Colonic mucosa (tissue), 4 donors: ENCODE data around the gene ABHD1. TPM values are rescaled to one million over a fixed set of nuclear protein-coding genes. Genes with fewer than 3 reads are reported as not detected.

Source experiments
- DNase-seq: peaks from one replicate; pipeline ENCODE4 v3.0.0-alpha.2; 2020
- H3K27ac ChIP-seq: fragments of 200-600 bp; one replicate; pipeline ENCODE4 v1.8.0; 2021
- H3K27me3 ChIP-seq: fragments of 200-600 bp; one replicate; pipeline ENCODE4 v1.8.0; 2021
- H3K36me3 ChIP-seq: fragments of 200-600 bp; one replicate; pipeline ENCODE4 v1.8.0; 2021
- H3K4me1 ChIP-seq: fragments of 200-600 bp; one replicate; pipeline ENCODE4 v1.8.0; 2021; ENCODE audit warnings: mild to moderate bottlenecking
- H3K4me3 ChIP-seq: fragments of 200-600 bp; one replicate; pipeline ENCODE4 v1.8.0; 2021
- H3K9ac ChIP-seq, 2 donors: one replicate each; pipeline ENCODE4 v1.7.0; 2013; ENCODE audit warnings: control low read depth in 2 of 2, low read depth in 2 of 2, low read length in 2 of 2
- H3K9me3 ChIP-seq: fragments of 200-600 bp; one replicate; pipeline ENCODE4 v1.8.0; 2021
- CTCF ChIP-seq: fragments of 200-600 bp; IDR thresholded peaks from one replicate; pipeline ENCODE4 v1.8.0; 2022; ENCODE audit warnings: antibody characterized with exemption, mild to moderate bottlenecking
- intact Hi-C: fragments of 100-400 bp; cut with DNase I; formaldehyde crosslinking; loops from one replicate; pipeline ENCODE4 v1.14.1; 2022
- total RNA-seq, 2 donors: library from RNA; stranded (reverse); fragmentation: NEBNext Ultra II Directional in 1 of 2; extraction: Animal tissue kit (Norgen Biotek cat#: 25700) in 1 of 2; gene quantifications; one replicate each; pipeline ENCODE4 v1.2.1, GENCODE V29; 2021
- donor health status: healthy.
- donor health status: DM: no; HTN: no; CAD: no.
- donor health status: DM: no; HTN: no; CAD: no.

The ABHD1 gene
- total RNA-seq, 2 donors from 2014 or later, result not detected

- H3K9me3 ChIP-seq, result no peaks in the 10 kb centered on the region
- no peak for DNase-seq
- intact Hi-C loops, result no loop called here
- no peaks in the 10 kb centered on the region for H3K27me3 ChIP-seq
- TF ChIP-seq CTCF, result no peak
- no peaks in the 10 kb centered on the region for H3K4me1 ChIP-seq
- no peak overlapping the region for H3K27ac ChIP-seq
- no peak overlapping the region for H3K4me3 ChIP-seq
- no peaks in the 10 kb centered on the region for H3K36me3 ChIP-seq
- H3K9ac ChIP-seq, result no peak overlapping the region
Measured at GRCh38 chr2:27145682-27146081, 22.1 kb downstream of the ABHD1 start.

- no peak for TF ChIP-seq CTCF
- intact Hi-C loops, result no loop called here
- H3K4me3 ChIP-seq, result no peak overlapping the region
- no peaks in the 10 kb centered on the region for H3K36me3 ChIP-seq
- no peak for DNase-seq
- H3K9me3 ChIP-seq, result no peaks in the 10 kb centered on the region
- H3K27ac ChIP-seq, result no peak overlapping the region
- no peaks in the 10 kb centered on the region for H3K27me3 ChIP-seq
- no peak overlapping the region for H3K9ac ChIP-seq
- H3K4me1 ChIP-seq, result no peaks in the 10 kb centered on the region
Measured at GRCh38 chr2:27147935-27148334, 24.3 kb downstream of the ABHD1 start.

GRCh38 chr2:27148801-27149439 is 25.3 kb downstream of the ABHD1 start, which contains the start of gene TCF23:
Gene TCF23 (plus strand): TSS chr2:27149004. CDS start chr2:27149134, 130 bp downstream.
- H3K4me1 ChIP-seq, result no peaks in the 10 kb centered on the region
- no peak for DNase-seq
- H3K4me3 ChIP-seq, result no peak within 1 kb of the TSS
- no peaks in the 10 kb centered on the region for H3K36me3 ChIP-seq
- no peaks in the 10 kb centered on the region for H3K27me3 ChIP-seq
- H3K9ac ChIP-seq, result no peak within 1 kb of the TSS
- intact Hi-C loops, result no loop called here
- H3K27ac ChIP-seq, result no peak within 1 kb of the TSS
- no peak for TF ChIP-seq CTCF
- H3K9me3 ChIP-seq, result no peaks in the 10 kb centered on the region

- Histone ChIP-seq H3K36me3 (no peaks in the 10 kb centered on the region), H3K4me3 (no peak overlapping the region), H3K9ac (no peak overlapping the region), H3K9me3 (no peaks in the 10 kb centered on the region), H3K27ac (no peak overlapping the region), H3K4me1 (no peaks in the 10 kb centered on the region), H3K27me3 (no peaks in the 10 kb centered on the region)
- no peak for TF ChIP-seq CTCF
- intact Hi-C loops, result no loop called here
- no peak for DNase-seq
Measured at GRCh38 chr2:27149570-27150405, 26.2 kb downstream of the ABHD1 start.

- H3K27ac ChIP-seq, result no peak overlapping the region
- H3K4me3 ChIP-seq, result no peak overlapping the region
- no peaks in the 10 kb centered on the region for H3K4me1 ChIP-seq
- no peaks in the 10 kb centered on the region for H3K9me3 ChIP-seq
- H3K9ac ChIP-seq, result no peak overlapping the region
- TF ChIP-seq CTCF, result no peak
- intact Hi-C loops, result no loop called here
- no peak for DNase-seq
- no peaks in the 10 kb centered on the region for H3K36me3 ChIP-seq
- no peaks in the 10 kb centered on the region for H3K27me3 ChIP-seq
Measured at GRCh38 chr2:27150639-27151230, 27.1 kb downstream of the ABHD1 start.
